Activated naive CD8-positive, alpha-beta T cell treated with anti-CD3 and anti-CD28 coated beads for 36 hours (primary cell): ENCODE results near the gene ZNF32. TPM values are rescaled to one million over a fixed set of nuclear protein-coding genes. Genes with fewer than 3 reads are reported as not detected.
"Not testable (repeated sequence)": the region's sequence is repeated elsewhere in the genome, so short reads cannot be mapped to it uniquely, and the experiment has no call there.

Experiments
- DNase-seq: peaks from one replicate; pipeline ENCODE4 v3.0.0; 2021
- H3K27ac Mint-ChIP-seq: one replicate; pipeline ENCODE4 v1.8.0; 2022; ENCODE audit warnings: mild to moderate bottlenecking, moderate library complexity, mixed read lengths
- H3K27me3 Mint-ChIP-seq: one replicate; pipeline ENCODE4 v1.8.0; 2022; ENCODE audit warnings: mild to moderate bottlenecking, mixed read lengths
- H3K36me3 Mint-ChIP-seq: one replicate; pipeline ENCODE4 v1.8.0; 2021; ENCODE audit warnings: mild to moderate bottlenecking, mixed read lengths
- H3K4me1 Mint-ChIP-seq: one replicate; pipeline ENCODE4 v1.8.0; 2021; ENCODE audit warnings: mixed read lengths
- H3K4me3 Mint-ChIP-seq: one replicate; pipeline ENCODE4 v1.8.0; 2022; ENCODE audit warnings: mild to moderate bottlenecking, moderate library complexity, mixed read lengths
- H3K9me3 Mint-ChIP-seq: one replicate; pipeline ENCODE4 v1.8.0; 2022; ENCODE audit warnings: mixed read lengths
- total RNA-seq, 2 experiments: library from RNA; stranded (reverse); gene quantifications; one replicate each; pipeline ENCODE4 v1.2.3, GENCODE V29; 2021

The ZNF32 gene
- total RNA-seq, 2 experiments from 2014 or later = 12.2 to 13.9 TPM

GRCh38 chr10:43623351-43623750 is 25.3 kb downstream of the ZNF32 start:
- Mint-ChIP-seq H3K4me1 (peaks cover 11% of the 10 kb centered on the region), H3K27me3 (no peaks in the 10 kb centered on the region), H3K27ac (no peak overlapping the region), H3K36me3 (peaks cover 23% of the 10 kb centered on the region), H3K9me3 (peaks cover 39% of the 10 kb centered on the region), H3K4me3 (no peak overlapping the region)
- no peak for DNase-seq

GRCh38 chr10:43622038-43622437 is 26.6 kb downstream of the ZNF32 start:
- peaks cover 28% of the 10 kb centered on the region for H3K36me3 Mint-ChIP-seq
- H3K9me3 Mint-ChIP-seq = peaks cover 42% of the 10 kb centered on the region
- no peaks in the 10 kb centered on the region for H3K27me3 Mint-ChIP-seq
- no peak overlapping the region for H3K27ac Mint-ChIP-seq
- DNase-seq = no peak
- no peak overlapping the region for H3K4me3 Mint-ChIP-seq
- peaks cover 11% of the 10 kb centered on the region for H3K4me1 Mint-ChIP-seq

GRCh38 chr10:43619368-43619767 is 29.3 kb downstream of the ZNF32 start:
- Mint-ChIP-seq H3K4me3 (no peak overlapping the region), H3K9me3 (peaks cover 61% of the 10 kb centered on the region), H3K27me3 (no peaks in the 10 kb centered on the region), H3K4me1 (peaks cover 11% of the 10 kb centered on the region), H3K36me3 (peaks cover 54% of the 10 kb centered on the region), H3K27ac (no peak overlapping the region)
- DNase-seq = no peak

- Mint-ChIP-seq H3K27me3 (no peaks in the 10 kb centered on the region), H3K4me3 (no peak overlapping the region), H3K36me3 (peaks cover 68% of the 10 kb centered on the region), H3K4me1 (peaks cover 9% of the 10 kb centered on the region), H3K27ac (no peak overlapping the region), H3K9me3 (peaks cover 57% of the 10 kb centered on the region)
- no peak for DNase-seq
Measured at GRCh38 chr10:43616697-43617370, 31.8 kb downstream of the ZNF32 start.

GRCh38 chr10:43610636-43611035 is 38.0 kb downstream of the ZNF32 start:
- Mint-ChIP-seq H3K4me1 (peaks cover 28% of the 10 kb centered on the region), H3K4me3 (no peak overlapping the region), H3K27ac (no peak overlapping the region), H3K27me3 (no peaks in the 10 kb centered on the region), H3K36me3 (peaks cover 88% of the 10 kb centered on the region), H3K9me3 (peaks cover 46% of the 10 kb centered on the region)
- DNase-seq = no peak

- peak overlapping the region; percentile 88 for H3K27ac Mint-ChIP-seq
- H3K27me3 Mint-ChIP-seq = no peaks in the 10 kb centered on the region
- peaks cover 24% of the 10 kb centered on the region for H3K9me3 Mint-ChIP-seq
- peak overlapping the region; percentile 83 for H3K4me3 Mint-ChIP-seq
- H3K4me1 Mint-ChIP-seq = peaks cover 20% of the 10 kb centered on the region
- H3K36me3 Mint-ChIP-seq = peaks cover 54% of the 10 kb centered on the region
- DNase-seq = no peak
Measured at GRCh38 chr10:43607199-43607573, 41.5 kb downstream of the ZNF32 start.

GRCh38 chr10:43606323-43607198 is 42.1 kb downstream of the ZNF32 start, which contains the start of gene ZNF485:
Gene ZNF485 (plus strand): TSS chr10:43606438. CDS start chr10:43607051, 613 bp downstream.
- no peaks in the 10 kb centered on the region for H3K27me3 Mint-ChIP-seq
- peak; percentile 75 for DNase-seq
- peak within 1 kb of the TSS; percentile 88 for H3K27ac Mint-ChIP-seq
- H3K4me1 Mint-ChIP-seq = peaks cover 20% of the 10 kb centered on the region
- peaks cover 21% of the 10 kb centered on the region for H3K9me3 Mint-ChIP-seq
- peaks cover 48% of the 10 kb centered on the region for H3K36me3 Mint-ChIP-seq
- peak within 1 kb of the TSS; percentile 83 for H3K4me3 Mint-ChIP-seq

- H3K4me3 Mint-ChIP-seq = peak overlapping the region; percentile 83
- peaks cover 20% of the 10 kb centered on the region for H3K4me1 Mint-ChIP-seq
- H3K27me3 Mint-ChIP-seq = no peaks in the 10 kb centered on the region
- peaks cover 24% of the 10 kb centered on the region for H3K9me3 Mint-ChIP-seq
- peak overlapping the region; percentile 19 for H3K27ac Mint-ChIP-seq
- H3K36me3 Mint-ChIP-seq = peaks cover 44% of the 10 kb centered on the region
- DNase-seq = no peak
Measured at GRCh38 chr10:43605850-43606322, 42.8 kb downstream of the ZNF32 start.

- not testable (repeated sequence) for H3K27me3 Mint-ChIP-seq, H3K4me3 Mint-ChIP-seq, DNase-seq, H3K4me1 Mint-ChIP-seq, H3K27ac Mint-ChIP-seq, H3K36me3 Mint-ChIP-seq
- peaks cover 12% of the 10 kb centered on the region for H3K9me3 Mint-ChIP-seq
Measured at GRCh38 chr10:43601576-43601975, 47.1 kb downstream of the ZNF32 start.

- Mint-ChIP-seq H3K27me3 (no peaks in the 10 kb centered on the region), H3K4me1 (peaks cover 23% of the 10 kb centered on the region), H3K27ac (no peak overlapping the region), H3K36me3 (peaks cover 10% of the 10 kb centered on the region), H3K9me3 (peaks cover 9% of the 10 kb centered on the region), H3K4me3 (no peak overlapping the region)
- DNase-seq = no peak
Measured at GRCh38 chr10:43599333-43599732, 49.3 kb downstream of the ZNF32 start.

- Mint-ChIP-seq H3K36me3 (peaks cover 13% of the 10 kb centered on the region), H3K4me3 (no peak overlapping the region), H3K4me1 (peaks cover 23% of the 10 kb centered on the region), H3K27me3 (no peaks in the 10 kb centered on the region), H3K27ac (no peak overlapping the region), H3K9me3 (peaks cover 12% of the 10 kb centered on the region)
- no peak for DNase-seq
Measured at GRCh38 chr10:43598446-43598845, 50.2 kb downstream of the ZNF32 start.

GRCh38 chr10:43596546-43596945 is 52.1 kb downstream of the ZNF32 start:
- peaks cover 23% of the 10 kb centered on the region for H3K4me1 Mint-ChIP-seq
- peaks cover 15% of the 10 kb centered on the region for H3K9me3 Mint-ChIP-seq
- no peak overlapping the region for H3K4me3 Mint-ChIP-seq
- no peak for DNase-seq
- peaks cover 13% of the 10 kb centered on the region for H3K36me3 Mint-ChIP-seq
- no peaks in the 10 kb centered on the region for H3K27me3 Mint-ChIP-seq
- H3K27ac Mint-ChIP-seq = no peak overlapping the region

GRCh38 chr10:43595739-43596298 is 52.9 kb downstream of the ZNF32 start:
- H3K4me3 Mint-ChIP-seq = peak overlapping the region; percentile 69
- H3K36me3 Mint-ChIP-seq = peaks cover 13% of the 10 kb centered on the region
- H3K4me1 Mint-ChIP-seq = peaks cover 23% of the 10 kb centered on the region
- peak overlapping the region; percentile 61 for H3K27ac Mint-ChIP-seq
- H3K9me3 Mint-ChIP-seq = peaks cover 13% of the 10 kb centered on the region
- DNase-seq = peak; percentile 29
- H3K27me3 Mint-ChIP-seq = no peaks in the 10 kb centered on the region

GRCh38 chr10:43594944-43595589 is 53.6 kb downstream of the ZNF32 start:
- H3K4me1 Mint-ChIP-seq = peaks cover 23% of the 10 kb centered on the region
- peaks cover 13% of the 10 kb centered on the region for H3K36me3 Mint-ChIP-seq
- peak; percentile 44 for DNase-seq
- H3K27me3 Mint-ChIP-seq = no peaks in the 10 kb centered on the region
- peaks cover 16% of the 10 kb centered on the region for H3K9me3 Mint-ChIP-seq
- H3K27ac Mint-ChIP-seq = peak overlapping the region; percentile 61
- H3K4me3 Mint-ChIP-seq = peak overlapping the region; percentile 69
